Mesothelial cell of epicardium (in vitro differentiated cells): ENCODE results near the gene AMHR2. TPM values are rescaled to one million over a fixed set of nuclear protein-coding genes. Genes with fewer than 3 reads are reported as not detected.

ENCODE experiments used
- DNase-seq, 2 experiments: peaks; one replicate each; pipeline ENCODE4 v3.0.0; 2021; ENCODE audit warnings: low spot score in 2 of 2; ENCODE audit not compliant: unreplicated experiment in 2 of 2
- H3K27ac Mint-ChIP-seq: 2 replicates; pipeline ENCODE4 v1.8.0; 2021; ENCODE audit warnings: mixed read lengths
- H3K27me3 Mint-ChIP-seq: 2 replicates; pipeline ENCODE4 v1.8.0; 2021; ENCODE audit warnings: low read depth, mixed read lengths
- H3K36me3 Mint-ChIP-seq: 2 replicates; pipeline ENCODE4 v1.8.0; 2021; ENCODE audit warnings: mixed read lengths
- H3K4me1 Mint-ChIP-seq: 2 replicates; pipeline ENCODE4 v1.8.0; 2021; ENCODE audit warnings: mixed read lengths
- H3K4me3 Mint-ChIP-seq: 2 replicates; pipeline ENCODE4 v1.8.0; 2021; ENCODE audit warnings: mild to moderate bottlenecking, moderate library complexity, mixed read lengths
- H3K9me3 Mint-ChIP-seq: 2 replicates; pipeline ENCODE4 v1.8.0; 2021; ENCODE audit warnings: mixed read lengths
- CTCF ChIP-seq: fragments of 200-600 bp; sonication (generic); IDR thresholded peaks from one replicate; pipeline ENCODE4 v1.5.0; 2021; ENCODE audit warnings: antibody characterized with exemption; ENCODE audit not compliant: unreplicated experiment
- total RNA-seq: library from RNA; stranded (reverse); gene quantifications from 3 replicates; pipeline ENCODE4 v1.2.1, GENCODE V29; 2021

AMHR2 gene
- total RNA-seq, 1 donor from 2014 or later = 11.1 TPM

GRCh38 chr12:53478865-53479264 lies 55.2 kb downstream of the AMHR2 start:
- H3K4me3 Mint-ChIP-seq = no peak overlapping the region
- no peak for DNase-seq
- peaks cover 34% of the 10 kb centered on the region for H3K36me3 Mint-ChIP-seq
- H3K27ac Mint-ChIP-seq = no peak overlapping the region
- H3K4me1 Mint-ChIP-seq = peaks cover 3% of the 10 kb centered on the region
- no peaks in the 10 kb centered on the region for H3K27me3 Mint-ChIP-seq
- H3K9me3 Mint-ChIP-seq = no peaks in the 10 kb centered on the region
- no peak for TF ChIP-seq CTCF

GRCh38 chr12:53479331-53479730 lies 55.7 kb downstream of the AMHR2 start:
- Mint-ChIP-seq H3K9me3 (no peaks in the 10 kb centered on the region), H3K36me3 (peaks cover 30% of the 10 kb centered on the region), H3K4me1 (peaks cover 3% of the 10 kb centered on the region), H3K27ac (no peak overlapping the region), H3K4me3 (no peak overlapping the region), H3K27me3 (no peaks in the 10 kb centered on the region)
- no peak for DNase-seq
- TF ChIP-seq CTCF = no peak

GRCh38 chr12:53480491-53481442 lies 57.1 kb downstream of the AMHR2 start:
- no peak for TF ChIP-seq CTCF
- no peaks in the 10 kb centered on the region for H3K27me3 Mint-ChIP-seq
- H3K9me3 Mint-ChIP-seq = no peaks in the 10 kb centered on the region
- H3K27ac Mint-ChIP-seq = no peak overlapping the region
- no peak for DNase-seq
- peaks cover 27% of the 10 kb centered on the region for H3K36me3 Mint-ChIP-seq
- H3K4me1 Mint-ChIP-seq = peaks cover 3% of the 10 kb centered on the region
- H3K4me3 Mint-ChIP-seq = no peak overlapping the region

Other genes with a start within 250 kb of the AMHR2 start
- gene ZNF740, start 243.1 kb upstream of the AMHR2 start, total RNA-seq = 96.5 to 105 TPM (median 97.5 TPM) in 3 replicates
- 120 to 129 TPM (median 125 TPM) in 3 replicates for gene CSAD, start 242.9 kb upstream of the AMHR2 start, total RNA-seq
- gene ITGB7, start 216.6 kb upstream of the AMHR2 start, total RNA-seq = 3.2 to 4.9 TPM (median 4.6 TPM) in 3 replicates
- gene RARG, start 191.6 kb upstream of the AMHR2 start, total RNA-seq = 66.6 to 72.2 TPM (median 71.6 TPM) in 3 replicates
- 15.7 to 20.8 TPM (median 15.9 TPM) in 3 replicates for gene ESPL1, start 155.6 kb upstream of the AMHR2 start, total RNA-seq
- gene PFDN5, start 128.3 kb upstream of the AMHR2 start, total RNA-seq = 328 to 339 TPM (median 338 TPM) in 3 replicates
- gene MYG1, start 124.2 kb upstream of the AMHR2 start, total RNA-seq = 50.1 to 55.9 TPM (median 53.8 TPM) in 3 replicates
- 77.2 to 85.4 TPM (median 84.8 TPM) in 3 replicates for gene AAAS, start 102.2 kb upstream of the AMHR2 start, total RNA-seq
- gene SP7, start 87.5 kb upstream of the AMHR2 start, total RNA-seq = 0.27 to 0.62 TPM (median 0.47 TPM) in 3 replicates
- gene SP1, start 43.7 kb upstream of the AMHR2 start, total RNA-seq = 112 to 120 TPM (median 116 TPM) in 3 replicates
- 74.1 to 87.4 TPM (median 76.2 TPM) in 3 replicates for gene PRR13, start 17.9 kb downstream of the AMHR2 start, total RNA-seq
- 1,058 to 1,073 TPM (median 1,066 TPM) in 3 replicates for gene PCBP2, start 28.2 kb downstream of the AMHR2 start, total RNA-seq
- 35.4 to 41.8 TPM (median 37.0 TPM) in 3 replicates for gene MAP3K12, start 75.6 kb downstream of the AMHR2 start, total RNA-seq
- gene TARBP2, start 77.4 kb downstream of the AMHR2 start, total RNA-seq = 45.6 to 50.5 TPM (median 50.4 TPM) in 3 replicates
- not detected in 3 replicates for gene NPFF, start 83.6 kb downstream of the AMHR2 start, total RNA-seq
- gene ATF7, start 202.5 kb downstream of the AMHR2 start, total RNA-seq = 35.4 to 38.6 TPM (median 36.3 TPM) in 3 replicates